Fibroblast of lung (primary cell): Measurements from ENCODE around the gene MYOCD. TPM values are rescaled to one million over a fixed set of nuclear protein-coding genes. Genes with fewer than 3 reads are reported as not detected.

Experiments
- DNase-seq, 2 donors: peaks; one replicate each; pipeline versions ENCODE4 v3.0.0 to v3.0.0-alpha.2; 2010; ENCODE audit warnings: low read depth in 2 of 2
- H2AFZ ChIP-seq: 2 replicates; pipeline ENCODE4 v1.5.1; 2012; ENCODE audit warnings: low read length, control low read depth, inconsistent platforms
- H3K27ac ChIP-seq: 2 replicates; pipeline ENCODE4 v1.5.1; 2011; ENCODE audit warnings: low read length, control low read depth; ENCODE audit not compliant: insufficient read depth
- H3K27me3 ChIP-seq: 2 replicates; pipeline ENCODE4 v1.5.1; 2011; ENCODE audit warnings: mild to moderate bottlenecking, low read length; ENCODE audit not compliant: control insufficient read depth, insufficient read depth
- H3K36me3 ChIP-seq: 2 replicates; pipeline ENCODE4 v1.5.1; 2011; ENCODE audit warnings: low read length; ENCODE audit not compliant: control insufficient read depth, insufficient read depth
- H3K4me1 ChIP-seq: 2 replicates; pipeline ENCODE4 v1.5.1; 2011; ENCODE audit warnings: low read length; ENCODE audit not compliant: control insufficient read depth, insufficient read depth; ENCODE audit errors: extremely low read depth
- H3K4me2 ChIP-seq: 2 replicates; pipeline ENCODE4 v1.5.1; 2011; ENCODE audit warnings: low read length, control low read depth; ENCODE audit not compliant: insufficient read depth; ENCODE audit errors: extremely low read depth
- H3K4me3 ChIP-seq, 4 experiments: fragments of 200-600 bp in 1 of 4; sonication (generic) in 1 of 4; replicated peaks in 1 of 4; 2 replicates each; pipeline ENCODE4 v1.5.1; 2011 to 2016; ENCODE audit warnings: low read length in 4 of 4, low read depth in 3 of 4, mild to moderate bottlenecking in 3 of 4, control low read depth in 2 of 4, inconsistent platforms in 1 of 4, mixed read lengths in 1 of 4; ENCODE audit not compliant: insufficient read depth in 1 of 4; ENCODE audit errors: control extremely low read depth in 1 of 4
- H3K79me2 ChIP-seq: 2 replicates; pipeline ENCODE4 v1.5.1; 2012; ENCODE audit warnings: mild to moderate bottlenecking, low read length, inconsistent platforms; ENCODE audit not compliant: control insufficient read depth, insufficient read depth
- H3K9ac ChIP-seq: 2 replicates; pipeline ENCODE4 v1.5.1; 2011; ENCODE audit warnings: mild to moderate bottlenecking, low read length, control low read depth; ENCODE audit not compliant: insufficient read depth
- H3K9me3 ChIP-seq: 2 replicates; pipeline ENCODE4 v1.5.1; 2012; ENCODE audit warnings: low read depth, low read length; ENCODE audit not compliant: control insufficient read depth, insufficient read depth
- H4K20me1 ChIP-seq: 2 replicates; pipeline ENCODE4 v1.5.1; 2011; ENCODE audit warnings: low read length; ENCODE audit not compliant: control insufficient read depth, insufficient read depth; ENCODE audit errors: extremely low read depth
- CTCF ChIP-seq, 2 donors: IDR thresholded peaks in 1 of 2; conservative IDR thresholded peaks in 1 of 2; 1 replicate in 1 of 2; 2 replicates in 1 of 2; pipeline ENCODE4 v1.5.1; 2011 to 2012; ENCODE audit warnings: low read length in 2 of 2, control low read depth in 1 of 2, inconsistent platforms in 1 of 2, low read depth in 1 of 2, mild to moderate bottlenecking in 1 of 2
- EZH2 ChIP-seq: IDR thresholded peaks from 2 replicates; pipeline ENCODE4 v1.5.1; 2012; ENCODE audit warnings: low read length, control low read depth, mild to moderate bottlenecking; ENCODE audit errors: missing control alignments
- polyA plus RNA-seq, 2 donors: library from polyadenylated mRNA; depleted of rRNA in 1 of 2; stranded (reverse) in 1 of 2; unstranded in 1 of 2; fragments of >200 nt; gene quantifications; 2 replicates each; pipeline ENCODE4 v1.2.1, GENCODE V29; 2011 to 2012; ENCODE audit warnings: missing spikeins in 1 of 2
- total RNA-seq: library from RNA; depleted of rRNA; stranded (reverse); fragments of >200 nt; gene quantifications from 2 replicates; pipeline ENCODE4 v1.2.1, GENCODE V29; 2014

MYOCD gene
- total and polyA plus RNA-seq, 2 donors (not counting 1 experiment from before 2014, with no cell fraction given): 0.17 to 0.99 TPM

DNA sequence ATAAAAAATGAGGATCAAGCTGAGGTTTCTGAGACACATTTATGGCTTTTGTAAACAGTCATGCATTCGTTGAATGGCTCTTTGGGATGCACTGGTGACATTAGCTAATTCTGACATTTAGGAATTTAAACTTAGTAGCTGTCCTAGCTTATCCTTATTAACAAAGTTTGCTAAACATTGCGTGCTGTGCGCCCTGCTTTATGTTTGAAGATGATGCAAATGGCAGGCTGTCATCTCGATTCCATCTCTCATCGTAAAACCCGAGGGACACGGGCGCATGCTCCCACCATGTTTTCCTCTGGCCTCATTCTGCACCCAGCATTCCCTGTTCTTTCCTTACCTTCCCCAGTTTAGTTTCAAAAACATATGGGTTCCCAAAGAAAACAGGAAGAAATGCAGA, 69.8 kb downstream of the MYOCD start:
- Histone ChIP-seq H3K27ac (no peak overlapping the region), H3K9ac (no peak overlapping the region), H3K4me1 (peaks cover 7% of the 10 kb centered on the region), H3K79me2 (no peaks in the 10 kb centered on the region), H3K27me3 (no peaks in the 10 kb centered on the region), H2AFZ (no peak overlapping the region), H4K20me1 (no peaks in the 10 kb centered on the region), H3K4me2 (no peak overlapping the region), H3K9me3 (no peaks in the 10 kb centered on the region), H3K36me3 (no peaks in the 10 kb centered on the region), H3K4me3 (no peak overlapping the region)
- TF ChIP-seq EZH2 (no peak), CTCF (conservative IDR thresholded peaks at IDR 0.05 in 1 of 2, IDR thresholded peaks at IDR 0.05 in 1 of 2; ENCODE audit: low read depth in 1 of 2, low read length in 2 of 2) (no peak)
- DNase-seq: no peak

- Histone ChIP-seq H3K4me3 (no peak overlapping the region), H3K4me1 (no peaks in the 10 kb centered on the region), H4K20me1 (no peaks in the 10 kb centered on the region), H3K27me3 (no peaks in the 10 kb centered on the region), H3K27ac (no peak overlapping the region), H3K36me3 (no peaks in the 10 kb centered on the region), H3K79me2 (no peaks in the 10 kb centered on the region), H2AFZ (no peak overlapping the region), H3K9ac (no peak overlapping the region), H3K9me3 (no peaks in the 10 kb centered on the region), H3K4me2 (no peak overlapping the region)
- TF ChIP-seq CTCF (conservative IDR thresholded peaks at IDR 0.05 in 1 of 2, IDR thresholded peaks at IDR 0.05 in 1 of 2; ENCODE audit: low read depth in 1 of 2, low read length in 2 of 2) (no peak), EZH2 (no peak)
- no peak for DNase-seq
These were observed 70.8 kb downstream of the MYOCD start for GRCh38 chr17:12736526-12736925.

DNA sequence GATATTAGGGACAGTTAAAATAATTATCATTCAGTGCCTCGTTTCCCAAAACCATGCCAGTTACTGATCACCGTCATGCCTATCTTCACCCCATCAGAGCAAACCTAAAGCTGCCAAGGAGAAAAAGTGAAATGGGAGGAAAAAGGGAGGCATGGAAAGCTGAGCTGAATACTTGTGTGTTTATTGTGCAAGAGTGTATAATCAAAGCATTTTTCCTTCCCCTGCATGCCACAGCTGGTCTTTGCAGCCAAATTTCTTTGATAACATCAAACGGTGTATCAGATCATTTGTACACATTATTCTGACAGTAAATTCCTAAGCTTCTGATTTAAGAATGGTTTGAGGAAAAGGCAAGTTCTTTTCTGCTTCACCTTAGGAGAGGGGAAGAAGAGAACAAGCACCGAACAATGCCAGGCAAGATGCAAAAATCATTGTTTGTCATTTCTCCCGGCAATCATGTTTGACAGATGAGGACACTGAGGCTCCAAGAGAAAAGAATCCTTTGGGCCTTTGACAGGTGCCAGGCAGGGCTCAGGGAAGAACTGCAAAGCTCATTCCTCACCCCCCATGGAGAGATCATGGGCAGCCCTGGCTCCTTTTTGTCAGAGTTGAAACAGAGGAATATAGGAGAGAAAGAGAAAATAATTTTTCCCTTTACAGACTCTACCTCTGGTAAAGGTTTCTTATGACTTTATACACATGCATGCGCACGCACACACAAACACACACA, 72.2 kb downstream of the MYOCD start:
- no peak overlapping the region for H3K4me2 ChIP-seq
- H3K9ac ChIP-seq: no peak overlapping the region
- H3K79me2 ChIP-seq: no peaks in the 10 kb centered on the region
- no peaks in the 10 kb centered on the region for H3K9me3 ChIP-seq
- no peaks in the 10 kb centered on the region for H4K20me1 ChIP-seq
- TF ChIP-seq CTCF (conservative IDR thresholded peaks at IDR 0.05 in 1 of 2, IDR thresholded peaks at IDR 0.05 in 1 of 2; ENCODE audit: low read depth in 1 of 2, low read length in 2 of 2) (no peak), EZH2 (no peak)
- H3K27me3 ChIP-seq: no peaks in the 10 kb centered on the region
- H3K4me1 ChIP-seq: peaks cover 4% of the 10 kb centered on the region
- no peak overlapping the region for H2AFZ ChIP-seq
- H3K4me3 ChIP-seq: no peak overlapping the region
- DNase-seq: peak; percentile 9 to 26
- H3K27ac ChIP-seq: no peak overlapping the region
- H3K36me3 ChIP-seq: no peaks in the 10 kb centered on the region
